HUDEP-2 (cell line): ENCODE data around the gene CEP63.

Experiments
- DNase-seq, 76 experiments: peaks; one replicate each; lab custom pipeline; 2025; ENCODE audit not compliant: unreplicated experiment in 76 of 76; lab: John Stamatoyannopoulos, UW

CEP63 gene

GRCh38 chr3:134485718-134486576 is at the start of gene CEP63, which contains the start of gene ANAPC13:
Gene CEP63 (plus strand): TSS chr3:134486057. CDS start chr3:134495321, 9,264 bp downstream.
Gene ANAPC13 (minus strand): TSS chr3:134485985. CDS start chr3:134482904, 3,081 bp downstream.
- peak; percentile 30 to 96 (median 91) for DNase-seq

DNA sequence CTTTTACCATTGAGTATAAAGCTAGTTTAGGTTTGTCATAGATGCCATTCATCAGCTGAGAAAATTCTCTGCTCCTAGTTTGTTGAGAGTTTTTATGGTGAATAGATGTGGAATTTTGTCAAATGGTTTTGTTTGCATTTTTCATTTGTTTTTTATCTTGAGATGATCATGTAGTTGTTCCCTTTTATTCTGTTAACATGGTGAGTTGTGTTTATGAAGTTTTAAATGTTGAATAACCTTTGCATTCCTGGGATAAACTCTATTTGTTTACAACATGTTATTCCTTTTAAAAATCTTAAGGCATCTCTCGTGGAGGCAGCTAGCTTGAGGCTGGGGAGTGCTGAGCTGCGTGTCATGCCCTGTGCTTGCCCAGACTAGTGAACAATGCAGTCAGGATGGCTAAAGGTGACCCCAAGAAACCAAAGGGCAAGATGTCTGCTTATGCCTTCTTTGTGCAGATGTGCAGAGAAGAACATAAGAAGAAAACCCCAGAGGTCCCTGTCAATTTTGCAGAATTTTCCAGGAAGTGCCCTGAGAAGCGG is 48.6 kb upstream of the CEP63 start:
- DNase-seq: no peak

DNA sequence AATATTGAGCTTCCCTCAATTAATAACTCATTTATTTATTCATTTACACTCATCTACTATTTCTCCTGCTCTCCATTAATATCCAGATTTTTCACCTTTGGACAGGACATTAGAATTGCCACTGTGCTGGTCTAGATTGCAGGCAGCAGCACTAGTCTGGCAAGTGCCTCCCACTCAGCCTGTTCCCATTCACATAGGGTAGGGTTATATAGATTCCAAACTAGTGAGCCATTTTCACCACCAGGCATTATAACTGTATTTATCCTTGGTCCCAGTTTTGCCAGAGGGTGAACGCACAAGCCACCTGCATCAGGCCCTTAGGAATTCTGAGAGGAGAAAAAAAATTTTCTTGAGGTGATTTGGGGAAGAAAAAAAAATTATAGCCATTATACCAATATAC is 44.5 kb upstream of the CEP63 start:
- DNase-seq: no peak

- no peak for DNase-seq
Measured at GRCh38 chr3:134441821-134442220, 44.0 kb upstream of the CEP63 start.

- no peak for DNase-seq
Measured at GRCh38 chr3:134445095-134445494, 40.8 kb upstream of the CEP63 start.

GRCh38 chr3:134445636-134446035 is 40.2 kb upstream of the CEP63 start:
- DNase-seq: no peak

- DNase-seq: no peak
Measured at GRCh38 chr3:134446800-134447199, 39.1 kb upstream of the CEP63 start.

- DNase-seq: no peak
Measured at GRCh38 chr3:134447351-134447750, 38.5 kb upstream of the CEP63 start.

DNA sequence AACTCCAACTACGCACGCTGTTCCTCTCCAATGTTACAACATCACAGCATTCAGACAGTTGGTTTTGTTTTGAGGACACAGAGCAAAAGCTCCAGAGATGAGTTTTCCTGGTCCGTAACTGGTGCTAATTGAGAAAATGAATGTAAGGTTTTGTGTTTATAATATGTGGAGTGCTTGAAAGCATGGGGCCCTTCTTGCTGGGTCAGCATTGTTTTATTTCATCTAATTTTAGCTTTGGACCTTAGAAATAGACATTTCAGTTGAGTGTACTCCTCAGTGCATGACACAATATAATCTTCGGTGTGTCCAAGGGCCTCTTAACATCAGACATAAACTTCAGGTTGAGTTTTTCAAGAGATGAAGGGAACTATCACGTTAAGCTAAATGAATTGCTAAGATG is 37.2 kb upstream of the CEP63 start:
- no peak for DNase-seq

DNA sequence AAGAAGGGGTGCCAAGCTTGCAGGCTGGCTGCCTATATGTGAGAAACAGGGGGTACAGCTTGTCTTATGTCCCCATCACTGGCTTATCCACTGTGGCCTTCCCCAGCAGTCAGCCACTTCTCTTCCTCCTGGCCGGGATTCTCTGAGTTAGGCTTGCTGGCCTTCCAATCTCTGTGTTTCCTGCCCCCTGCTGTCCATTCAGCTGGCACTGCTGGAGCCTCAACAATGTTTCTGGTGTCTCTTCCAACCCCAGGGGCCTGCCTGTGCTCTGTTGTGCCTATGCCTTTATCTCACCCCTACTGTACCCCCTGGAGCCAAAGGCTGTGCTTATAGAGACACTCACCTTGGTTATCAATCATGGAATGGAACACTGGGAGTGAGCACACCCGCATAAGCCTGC is 36.6 kb upstream of the CEP63 start:
- DNase-seq: peak in 13 of 76 experiments; percentile 1 to 22 (median 8)

- no peak for DNase-seq
Measured at GRCh38 chr3:134449951-134450350, 35.9 kb upstream of the CEP63 start.

- no peak for DNase-seq
Measured at GRCh38 chr3:134453631-134454030, 32.2 kb upstream of the CEP63 start.

DNA sequence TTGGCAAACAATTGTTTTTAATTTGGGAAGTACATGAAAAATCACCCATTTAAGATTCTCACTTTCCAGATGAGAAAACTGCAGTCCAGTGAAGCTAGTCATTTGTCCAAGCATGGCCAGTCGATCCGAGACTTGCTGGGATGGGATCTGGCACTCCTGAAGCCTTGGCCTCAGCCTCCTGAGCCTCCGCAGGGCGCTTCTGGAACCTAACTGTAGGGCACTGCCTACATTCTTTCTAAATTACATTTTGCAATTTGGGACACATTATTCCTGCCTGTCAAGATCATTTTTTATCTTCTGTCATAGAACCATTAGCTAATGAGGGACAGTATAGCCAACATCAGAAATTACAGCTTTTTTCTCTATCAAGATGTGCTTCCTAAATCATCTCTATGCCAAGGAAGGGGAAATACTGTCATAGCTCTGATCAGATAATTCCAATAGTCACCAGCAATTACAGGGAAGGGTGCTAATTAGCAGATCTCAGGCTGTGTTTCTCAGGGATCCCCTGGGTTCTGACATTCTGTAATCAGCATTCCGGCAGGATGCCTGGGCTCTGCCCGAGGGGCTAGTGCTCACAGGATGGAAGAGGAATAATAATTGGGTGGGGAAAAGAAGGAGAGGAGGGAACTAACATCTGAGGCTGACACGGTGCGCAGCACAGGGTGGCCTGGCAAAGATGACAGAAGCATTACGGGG is 28.3 kb upstream of the CEP63 start:
- no peak for DNase-seq

DNA sequence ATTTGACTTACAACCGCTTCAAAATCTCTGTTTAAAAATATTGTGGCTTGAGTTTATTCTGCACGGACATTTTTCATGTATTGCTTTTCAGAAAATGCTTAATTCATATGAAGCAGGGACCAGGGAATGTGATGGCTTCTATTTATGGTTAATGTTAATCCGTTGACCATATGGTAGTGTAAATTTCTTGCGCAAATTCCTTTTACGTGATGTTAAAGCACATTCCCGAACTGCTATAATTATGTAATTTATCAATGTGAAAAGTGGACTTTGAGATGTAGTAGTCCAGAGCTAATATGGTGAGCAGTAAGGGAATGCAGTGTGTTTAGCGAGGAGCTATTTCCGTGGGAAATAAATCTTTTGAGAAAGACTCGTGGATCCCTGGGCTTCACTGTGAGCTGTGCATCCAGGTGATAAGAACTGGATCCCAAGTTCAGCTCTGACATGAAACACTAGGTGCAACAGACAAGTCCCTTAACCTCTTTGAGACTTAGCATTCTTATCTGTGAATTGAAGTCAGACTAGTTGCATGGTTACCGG is 27.4 kb upstream of the CEP63 start:
- no peak for DNase-seq

- DNase-seq: no peak
Measured at GRCh38 chr3:134459562-134459961, 26.3 kb upstream of the CEP63 start.

DNA sequence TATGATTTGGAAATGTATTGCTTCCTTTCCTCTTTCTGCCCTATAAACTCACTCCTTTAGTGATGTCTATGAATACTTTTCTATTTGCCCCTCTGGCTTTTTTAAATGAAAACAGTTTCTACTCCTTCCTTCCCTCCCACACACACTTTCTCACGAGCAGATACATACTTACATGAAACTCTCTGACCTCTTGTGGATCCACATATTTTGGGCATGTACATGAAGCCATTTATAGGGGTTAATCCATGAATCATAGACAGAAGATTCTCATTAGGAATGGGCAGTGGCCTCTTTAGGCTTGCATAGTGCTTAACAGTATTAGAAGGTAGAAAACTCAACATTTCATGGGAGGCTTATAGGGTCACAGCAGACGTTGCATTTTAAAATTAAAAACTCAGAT is 24.9 kb upstream of the CEP63 start:
- no peak for DNase-seq

- no peak for DNase-seq
Measured at GRCh38 chr3:134462331-134462941, 23.4 kb upstream of the CEP63 start.

GRCh38 chr3:134463676-134464063 is 22.2 kb upstream of the CEP63 start:
- no peak for DNase-seq

- no peak for DNase-seq
Measured at GRCh38 chr3:134464064-134464688, 21.7 kb upstream of the CEP63 start.

GRCh38 chr3:134464689-134465365 is 21.0 kb upstream of the CEP63 start:
- DNase-seq: no peak
